Left kidney (tissue), 2 donors: Measurements from ENCODE around the gene THSD8. TPM values are rescaled to one million over a fixed set of nuclear protein-coding genes. Genes with fewer than 3 reads are reported as not detected.
"Not testable (repeated sequence)": the region's sequence is repeated elsewhere in the genome, so short reads cannot be mapped to it uniquely, and the experiment has no call there.

Experiments
- DNase-seq: peaks from one replicate; pipeline ENCODE4 v3.0.0-alpha.2; 2013
- polyA plus RNA-seq: library from polyadenylated mRNA; unstranded; fragments of 120-200 nt; gene quantifications from one replicate; pipeline ENCODE4 v1.2.1, GENCODE V29; 2013; ENCODE audit not compliant: insufficient read length

Gene THSD8
- polyA plus RNA-seq, 1 donor: 5.4 TPM

DNA sequence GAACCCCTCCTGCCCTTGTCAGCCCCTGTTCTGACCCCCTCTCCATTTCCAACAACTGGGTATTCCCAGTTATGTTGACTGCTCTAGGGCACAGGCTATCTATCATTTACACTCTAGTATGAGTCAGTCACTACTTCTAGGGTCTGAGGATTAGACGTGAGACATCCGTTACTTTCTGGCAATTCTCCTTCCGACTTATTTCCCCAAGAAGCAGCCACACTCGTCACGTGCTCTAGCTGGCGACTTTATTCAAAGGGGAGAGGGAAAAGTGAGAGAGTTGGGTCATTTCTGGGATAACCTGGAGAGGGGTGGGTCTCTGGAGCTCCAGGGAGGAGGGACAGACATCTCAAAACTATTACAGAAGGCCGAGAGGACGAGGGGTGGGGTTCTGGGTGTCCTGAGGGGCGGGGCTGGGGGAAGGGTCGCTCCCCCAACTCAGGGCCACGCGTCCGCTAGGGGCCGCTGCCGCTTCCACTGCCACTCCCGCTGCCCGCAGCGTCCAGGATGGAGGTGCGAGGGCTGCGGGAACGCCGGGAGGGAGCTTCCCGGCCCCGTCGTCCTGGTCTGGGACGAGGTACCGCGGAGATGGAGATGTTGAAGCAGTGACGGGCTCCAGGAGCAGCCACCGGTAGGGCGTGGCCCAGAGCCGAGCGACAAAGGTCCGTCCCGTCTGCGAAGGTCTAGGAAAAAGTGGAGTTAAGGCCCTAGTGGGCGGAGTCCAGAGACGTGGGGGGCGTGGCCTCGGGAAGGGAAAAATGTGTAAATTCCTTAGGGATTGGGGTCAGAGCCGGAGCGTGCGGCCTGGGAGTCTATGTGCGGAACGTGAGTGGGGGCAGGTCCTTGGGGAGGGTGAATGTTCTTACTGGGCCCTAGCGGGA is 23.6 kb downstream of the THSD8 start:
- no peak for DNase-seq

- no peak for DNase-seq
Observed at GRCh38 chr19:12828494-12828893, 26.6 kb downstream of the THSD8 start.

DNA sequence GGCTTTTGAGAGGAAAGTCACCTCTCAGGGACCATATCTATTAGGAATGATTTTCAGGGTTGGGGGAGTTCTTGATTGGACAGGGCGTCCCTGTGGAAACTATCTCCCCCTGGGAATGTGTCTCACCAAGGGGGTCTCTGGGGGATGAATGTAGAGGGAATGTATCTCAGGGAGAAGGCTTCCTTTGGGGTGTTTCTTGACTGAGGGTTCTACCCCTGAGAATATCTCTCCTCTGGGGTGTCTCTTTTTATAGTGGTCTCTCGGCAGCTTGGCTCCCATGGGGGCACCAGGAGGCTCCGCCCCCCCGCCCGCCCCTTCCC is 31.5 kb downstream of the THSD8 start:
- no peak for DNase-seq

GRCh38 chr19:12833738-12834565 is 32.1 kb downstream of the THSD8 start:
- DNase-seq: no peak

DNA sequence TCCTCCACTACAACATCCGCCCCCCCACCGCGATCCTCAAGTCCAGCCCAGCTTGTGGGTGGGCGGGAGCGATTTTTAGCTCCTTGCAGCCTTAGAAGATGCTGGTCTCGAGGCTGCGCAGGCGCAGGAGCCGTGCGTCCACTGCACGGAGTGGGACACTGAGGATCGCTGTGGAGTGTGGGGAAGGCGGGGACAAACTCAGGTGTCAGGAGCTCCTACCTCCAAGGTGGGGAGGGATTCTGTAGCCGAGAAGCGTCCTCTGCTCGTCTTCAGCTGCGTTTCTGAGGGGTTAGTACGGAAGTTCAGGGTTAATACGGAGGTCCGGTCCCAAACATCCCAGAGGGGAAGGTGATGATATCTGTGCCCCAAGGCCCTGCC is 32.7 kb downstream of the THSD8 start, which contains the start of gene RTBDN:
TSS of gene RTBDN (minus strand) at position 14 of the 378 bp plus-strand sequence. CDS start 4,600 bp downstream, outside the sequence.
- no peak for DNase-seq

DNA sequence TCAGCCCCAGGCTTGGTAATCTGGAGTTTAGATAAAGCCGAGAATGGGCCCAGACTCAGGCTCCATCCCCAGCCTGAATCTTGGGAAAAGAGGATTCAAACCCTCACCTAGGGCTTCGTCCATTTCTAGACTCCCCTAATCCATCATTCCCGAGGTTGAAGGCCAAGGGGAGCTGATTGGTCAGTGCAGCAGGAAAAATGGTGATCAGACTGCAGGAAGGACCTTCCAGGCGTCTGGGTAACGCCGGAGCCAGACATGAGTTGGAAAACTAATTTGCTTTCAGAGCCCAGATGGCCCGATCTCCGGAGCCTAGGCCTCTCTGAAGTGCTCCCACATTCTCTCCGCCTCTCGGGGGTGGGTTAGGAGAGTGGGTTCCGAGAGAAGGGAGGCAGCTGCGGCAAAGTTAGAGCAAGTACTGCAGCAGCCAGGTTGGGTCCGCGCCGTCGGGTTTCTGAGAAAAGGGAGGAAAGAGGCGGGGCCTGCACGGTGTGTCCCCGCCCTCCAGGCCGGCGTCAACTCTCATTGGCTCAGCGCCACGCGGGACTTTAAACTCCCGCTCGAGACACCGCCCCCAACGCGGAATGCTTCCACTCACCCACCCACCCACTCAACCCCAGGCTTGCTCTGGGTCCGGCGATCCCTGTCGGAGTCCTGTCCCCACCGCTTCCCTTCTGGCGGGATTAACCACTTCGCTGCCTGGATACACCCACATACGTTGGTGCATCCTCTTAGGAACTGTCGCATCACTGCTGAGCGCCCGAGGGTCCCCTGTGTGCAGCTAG is 33.3 kb downstream of the THSD8 start:
- DNase-seq: no peak

GRCh38 chr19:12836529-12836863 is 34.6 kb downstream of the THSD8 start:
- no peak for DNase-seq

- no peak for DNase-seq
Observed at GRCh38 chr19:12837225-12837624, 35.4 kb downstream of the THSD8 start.

GRCh38 chr19:12838182-12838885 is 36.5 kb downstream of the THSD8 start, which contains the start of gene MAST1:
TSS of gene MAST1 (plus strand) at chr19:12838515. CDS start at chr19:12838573, 58 bp downstream.
- DNase-seq: no peak

- DNase-seq: no peak
Observed at GRCh38 chr19:12838886-12839756, 37.3 kb downstream of the THSD8 start.

GRCh38 chr19:12840091-12841079 is 38.5 kb downstream of the THSD8 start:
- peak; percentile 46 for DNase-seq

GRCh38 chr19:12841094-12841493 is 39.2 kb downstream of the THSD8 start:
- DNase-seq: no peak

DNA sequence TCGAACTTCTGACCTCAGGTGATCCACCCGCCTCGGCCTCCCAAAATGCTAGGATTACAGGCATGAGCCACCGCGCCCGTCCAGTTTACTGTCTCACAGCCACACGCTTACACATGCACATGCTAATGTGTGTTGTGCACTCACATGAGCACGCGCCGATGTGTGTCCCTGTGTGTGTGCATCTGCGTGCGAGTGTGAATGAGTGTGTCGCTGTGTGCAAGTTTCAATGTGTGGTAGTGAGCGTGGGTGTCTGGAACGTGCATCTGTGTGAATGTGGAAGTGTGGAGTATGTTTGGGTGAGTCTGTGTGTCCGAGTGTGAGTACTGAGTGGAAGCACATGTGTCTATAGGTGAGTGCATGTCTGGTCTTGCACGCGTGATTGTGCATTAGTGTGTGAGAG is 40.6 kb downstream of the THSD8 start:
- DNase-seq: no peak

- no peak for DNase-seq
Observed at GRCh38 chr19:12843328-12843727, 41.5 kb downstream of the THSD8 start.

DNA sequence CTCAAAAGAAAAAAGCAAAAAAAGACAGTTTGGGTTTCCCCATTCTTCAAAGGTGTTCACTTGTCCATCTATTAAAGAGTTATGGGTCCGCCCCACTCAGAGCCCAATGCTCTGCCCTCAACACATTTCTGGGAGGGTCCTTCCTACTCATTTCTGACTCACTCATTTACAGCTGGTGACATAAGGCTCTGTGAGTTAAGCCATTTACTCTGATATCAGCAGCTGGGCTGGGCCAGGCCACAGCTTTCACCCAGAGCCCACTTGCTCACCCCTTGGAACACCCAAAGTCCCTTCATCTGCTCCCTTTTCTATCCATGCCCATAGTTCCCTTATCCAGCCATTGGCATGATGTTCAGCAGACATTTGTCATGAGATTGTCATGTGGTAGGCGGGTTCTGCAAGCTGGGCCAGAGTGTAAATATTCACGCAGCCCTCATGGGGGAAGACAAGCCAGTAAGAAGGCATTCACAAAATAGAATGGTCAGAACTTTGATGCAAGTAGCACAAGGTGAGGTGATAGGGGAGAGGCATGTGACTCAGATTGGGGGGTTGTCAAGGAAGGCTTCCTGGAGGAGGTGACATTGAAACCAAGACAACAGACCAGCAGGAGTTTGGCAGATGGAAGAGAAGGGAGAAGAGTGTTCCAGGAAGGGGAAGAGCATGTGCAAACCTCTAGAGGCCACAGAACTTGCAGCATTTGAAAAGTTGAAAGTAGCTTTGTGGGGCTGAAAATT is 42.3 kb downstream of the THSD8 start:
- DNase-seq: no peak

DNA sequence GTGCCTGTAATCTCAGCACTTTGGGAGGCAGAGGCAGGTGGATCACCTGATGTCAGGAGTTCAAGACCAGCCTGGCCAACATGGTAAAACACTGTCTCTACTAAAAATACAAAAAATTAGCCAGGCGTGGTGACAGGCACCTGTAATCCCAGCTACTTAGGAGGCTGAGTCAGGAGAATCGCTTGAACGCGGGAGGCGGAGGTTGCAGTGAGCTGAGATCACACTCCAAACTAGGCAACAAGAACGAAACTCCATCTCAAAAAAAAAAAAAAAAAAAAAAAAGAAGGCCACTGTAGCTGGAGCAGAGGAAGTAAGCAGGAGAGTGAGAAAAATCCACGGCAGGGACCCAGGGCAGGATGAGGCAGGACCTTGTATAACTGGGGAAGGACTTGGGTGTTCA is 44.7 kb downstream of the THSD8 start:
- not testable (repeated sequence) for DNase-seq

GRCh38 chr19:12847159-12848139 is 45.6 kb downstream of the THSD8 start:
- DNase-seq: peak; percentile 79
